ENCODE measurements around the gene DHRS1.
A peak's percentile ranks its signal among the peaks of the same experiment; 100 is the strongest.

The DHRS1 gene

DNA sequence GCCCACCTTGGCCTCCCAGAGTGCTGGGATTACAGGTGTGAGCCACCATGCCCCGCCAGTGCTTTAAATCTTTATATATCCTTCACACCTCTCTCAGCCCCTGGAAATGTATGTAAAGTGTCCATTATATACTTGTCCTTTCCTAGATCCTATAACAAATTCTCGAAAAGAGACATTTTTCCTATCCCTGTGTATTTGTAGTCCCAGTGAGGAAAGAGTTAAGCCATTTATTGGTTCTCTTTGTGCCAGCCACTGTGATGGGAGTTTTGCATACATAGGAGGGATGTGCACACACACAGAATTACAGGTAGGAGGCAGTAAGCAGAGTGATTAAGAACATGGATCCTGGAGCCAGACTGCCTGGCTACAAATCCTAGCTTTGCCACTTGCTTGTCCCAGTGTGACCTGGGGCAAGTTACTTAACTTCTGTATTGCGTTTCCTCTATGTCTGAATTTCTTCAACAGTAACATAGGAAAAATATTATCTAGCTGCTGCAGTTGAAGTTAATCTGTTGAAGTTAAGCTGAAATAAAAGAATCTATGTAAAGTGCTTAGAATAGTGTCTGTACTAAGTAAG lies 26.1 kb downstream of the DHRS1 start:
- Histone ChIP-seq H2AFZ (ENCODE audit: low read depth, low read length) (no peak overlapping the region), H3K79me2 (ENCODE audit: insufficient read depth, low read length) (peaks cover 6% of the 10 kb centered on the region; the same call in 1 of the 2 replicates), H3K9ac (ENCODE audit: low read depth, low read length) (no peak overlapping the region), H3K4me2 (ENCODE audit: insufficient read depth, low read length) (no peak overlapping the region), H4K20me1 (ENCODE audit: insufficient read depth, low read length) (no peaks in the 10 kb centered on the region), H3K27ac (ENCODE audit: low read length) (no peak overlapping the region), H3K36me3 (ENCODE audit: insufficient read depth, low read length) (no peaks in the 10 kb centered on the region), H3K4me1 (ENCODE audit: insufficient read depth, low read length) (peaks cover 27% of the 10 kb centered on the region), H3K4me3 (ENCODE audit: low read depth in 1 of 2, low read length in 2 of 2) (no peak overlapping the region), H3K9me3 (ENCODE audit: insufficient read depth, low read length, severe bottlenecking) (no peaks in the 10 kb centered on the region), H3K27me3 (ENCODE audit: insufficient read depth, low read length, poor library complexity) (no peaks in the 10 kb centered on the region)
- no peak for DNase-seq
- ATAC-seq (ENCODE audit: insufficient read depth, low read depth): no peak
- no peak for TF ChIP-seq EZH2 (IDR thresholded peaks at IDR 0.05; ENCODE audit: borderline replicate concordance, low read depth, low read length, severe bottlenecking)
- TF ChIP-seq, protein P1, sequence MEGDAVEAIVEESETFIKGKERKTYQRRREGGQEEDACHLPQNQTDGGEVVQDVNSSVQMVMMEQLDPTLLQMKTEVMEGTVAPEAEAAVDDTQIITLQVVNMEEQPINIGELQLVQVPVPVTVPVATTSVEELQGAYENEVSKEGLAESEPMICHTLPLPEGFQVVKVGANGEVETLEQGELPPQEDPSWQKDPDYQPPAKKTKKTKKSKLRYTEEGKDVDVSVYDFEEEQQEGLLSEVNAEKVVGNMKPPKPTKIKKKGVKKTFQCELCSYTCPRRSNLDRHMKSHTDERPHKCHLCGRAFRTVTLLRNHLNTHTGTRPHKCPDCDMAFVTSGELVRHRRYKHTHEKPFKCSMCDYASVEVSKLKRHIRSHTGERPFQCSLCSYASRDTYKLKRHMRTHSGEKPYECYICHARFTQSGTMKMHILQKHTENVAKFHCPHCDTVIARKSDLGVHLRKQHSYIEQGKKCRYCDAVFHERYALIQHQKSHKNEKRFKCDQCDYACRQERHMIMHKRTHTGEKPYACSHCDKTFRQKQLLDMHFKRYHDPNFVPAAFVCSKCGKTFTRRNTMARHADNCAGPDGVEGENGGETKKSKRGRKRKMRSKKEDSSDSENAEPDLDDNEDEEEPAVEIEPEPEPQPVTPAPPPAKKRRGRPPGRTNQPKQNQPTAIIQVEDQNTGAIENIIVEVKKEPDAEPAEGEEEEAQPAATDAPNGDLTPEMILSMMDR (IDR thresholded peaks at IDR 0.05; ENCODE audit: borderline replicate concordance, extremely low read depth, low read length, poor library complexity, severe bottlenecking): peak; percentile 17

DNA sequence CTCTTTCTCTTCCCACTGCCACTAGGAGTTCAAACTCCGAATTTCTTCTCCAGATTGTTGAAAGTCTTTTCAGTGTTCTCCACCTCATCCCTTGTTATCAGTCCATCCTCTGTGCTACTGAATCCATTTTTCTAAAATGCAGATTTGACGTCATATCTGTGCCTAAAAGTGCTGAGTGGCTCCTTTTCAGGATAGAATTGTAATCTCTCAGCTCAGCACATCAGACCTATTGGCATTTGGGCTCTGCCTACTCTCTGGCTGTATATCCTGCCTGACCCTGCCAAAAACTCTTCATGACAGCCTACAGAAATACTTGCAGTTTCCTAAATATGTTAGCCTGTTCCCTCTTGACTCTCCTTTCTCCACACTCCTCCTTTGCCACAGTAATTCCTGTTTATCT lies 27.1 kb downstream of the DHRS1 start:
- H2AFZ ChIP-seq (ENCODE audit: low read depth, low read length): no peak overlapping the region
- no peak overlapping the region for H3K4me3 ChIP-seq (ENCODE audit: low read depth in 1 of 2, low read length in 2 of 2)
- H3K9ac ChIP-seq (ENCODE audit: low read depth, low read length): peak overlapping the region; percentile 95; the same call in 1 of the 2 replicates
- no peaks in the 10 kb centered on the region for H3K27me3 ChIP-seq (ENCODE audit: insufficient read depth, low read length, poor library complexity)
- peaks cover 4% of the 10 kb centered on the region; the same call in 1 of the 2 replicates for H3K36me3 ChIP-seq (ENCODE audit: insufficient read depth, low read length)
- DNase-seq (no peak), ATAC-seq (ENCODE audit: insufficient read depth, low read depth) (no peak)
- no peak for TF ChIP-seq EZH2 (IDR thresholded peaks at IDR 0.05; ENCODE audit: borderline replicate concordance, low read depth, low read length, severe bottlenecking)
- TF ChIP-seq, protein P1 (IDR thresholded peaks at IDR 0.05; ENCODE audit: borderline replicate concordance, extremely low read depth, low read length, poor library complexity, severe bottlenecking): no peak
- H3K79me2 ChIP-seq (ENCODE audit: insufficient read depth, low read length): peaks cover 6% of the 10 kb centered on the region; the same call in 1 of the 2 replicates
- H3K4me2 ChIP-seq (ENCODE audit: insufficient read depth, low read length): peak overlapping the region; percentile 90; the same call in 1 of the 2 replicates
- no peaks in the 10 kb centered on the region for H4K20me1 ChIP-seq (ENCODE audit: insufficient read depth, low read length)
- H3K4me1 ChIP-seq (ENCODE audit: insufficient read depth, low read length): peaks cover 27% of the 10 kb centered on the region
- no peak overlapping the region for H3K27ac ChIP-seq (ENCODE audit: low read length)
- H3K9me3 ChIP-seq (ENCODE audit: insufficient read depth, low read length, severe bottlenecking): no peaks in the 10 kb centered on the region

DNA sequence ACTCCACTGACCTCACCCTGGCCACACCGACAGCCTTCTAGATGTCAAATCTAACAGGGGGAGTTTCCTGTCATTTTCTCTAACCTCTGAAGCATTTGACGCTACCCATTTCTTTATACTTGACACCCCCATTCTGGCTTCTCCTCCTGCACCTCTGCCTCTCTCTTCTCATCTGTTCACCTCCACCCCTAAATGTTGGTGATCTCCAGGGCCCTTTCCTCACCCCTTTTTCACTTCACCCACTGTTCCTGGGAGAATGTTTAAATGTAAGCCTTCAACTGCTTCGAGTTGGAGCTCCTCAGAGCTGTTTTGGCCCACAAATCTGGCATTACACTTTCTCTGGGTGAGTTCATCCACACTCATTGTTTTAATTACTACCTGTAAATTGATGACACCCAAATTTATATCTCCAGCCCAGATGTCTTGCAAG lies 27.7 kb downstream of the DHRS1 start:
- no peak for TF ChIP-seq EZH2 (IDR thresholded peaks at IDR 0.05; ENCODE audit: borderline replicate concordance, low read depth, low read length, severe bottlenecking)
- TF ChIP-seq, protein P1 (IDR thresholded peaks at IDR 0.05; ENCODE audit: borderline replicate concordance, extremely low read depth, low read length, poor library complexity, severe bottlenecking): no peak
- ATAC-seq (ENCODE audit: insufficient read depth, low read depth) (no peak), DNase-seq (no peak)
- Histone ChIP-seq H3K4me2 (ENCODE audit: insufficient read depth, low read length) (peak overlapping the region; percentile 90), H3K36me3 (ENCODE audit: insufficient read depth, low read length) (peaks cover 8% of the 10 kb centered on the region; the same call in 1 of the 2 replicates), H4K20me1 (ENCODE audit: insufficient read depth, low read length) (no peaks in the 10 kb centered on the region), H3K79me2 (ENCODE audit: insufficient read depth, low read length) (peaks cover 6% of the 10 kb centered on the region; the same call in 1 of the 2 replicates), H3K9ac (ENCODE audit: low read depth, low read length) (peak overlapping the region; percentile 95), H3K4me1 (ENCODE audit: insufficient read depth, low read length) (peaks cover 27% of the 10 kb centered on the region), H3K4me3 (ENCODE audit: low read depth in 1 of 2, low read length in 2 of 2) (peak overlapping the region; percentile 66 to 78), H3K9me3 (ENCODE audit: insufficient read depth, low read length, severe bottlenecking) (no peaks in the 10 kb centered on the region), H2AFZ (ENCODE audit: low read depth, low read length) (peak overlapping the region; percentile 93), H3K27me3 (ENCODE audit: insufficient read depth, low read length, poor library complexity) (no peaks in the 10 kb centered on the region), H3K27ac (ENCODE audit: low read length) (peak overlapping the region; percentile 95)
